Stimulated activated CD4-positive, alpha-beta T cell treated with anti-CD3 and anti-CD28 coated beads, Interleukin-2, amount 100 ng/mL, for 24 hours (primary cell): ENCODE measurements around the gene NUTF2.
A peak's percentile ranks its signal among the peaks of the same experiment; 100 is the strongest.

ENCODE experiments used
- DNase-seq, 2 donors: peaks; one replicate each; pipeline ENCODE4 v3.0.0-alpha.2; 2020

The NUTF2 gene

DNA sequence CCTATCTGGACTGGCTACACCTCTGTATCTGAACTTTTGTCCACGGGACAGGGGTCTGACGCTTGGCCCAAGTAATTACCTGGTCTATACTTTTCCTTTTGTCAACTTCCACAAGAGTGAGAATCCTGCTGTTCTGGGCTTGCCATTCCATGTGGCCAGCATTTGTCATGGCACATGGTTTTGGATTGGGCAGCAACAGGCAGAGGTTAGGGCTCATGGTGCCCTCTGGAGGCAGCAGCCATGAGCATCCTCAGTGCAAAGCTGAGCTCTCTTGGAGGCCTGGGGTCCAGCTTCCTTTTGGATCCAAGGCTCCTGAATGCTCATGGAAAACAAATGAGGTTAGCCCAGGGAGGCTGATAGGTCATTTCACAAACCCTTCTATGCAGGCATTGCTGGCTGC lies 18.6 kb downstream of the NUTF2 start:
- no peak for DNase-seq

DNA sequence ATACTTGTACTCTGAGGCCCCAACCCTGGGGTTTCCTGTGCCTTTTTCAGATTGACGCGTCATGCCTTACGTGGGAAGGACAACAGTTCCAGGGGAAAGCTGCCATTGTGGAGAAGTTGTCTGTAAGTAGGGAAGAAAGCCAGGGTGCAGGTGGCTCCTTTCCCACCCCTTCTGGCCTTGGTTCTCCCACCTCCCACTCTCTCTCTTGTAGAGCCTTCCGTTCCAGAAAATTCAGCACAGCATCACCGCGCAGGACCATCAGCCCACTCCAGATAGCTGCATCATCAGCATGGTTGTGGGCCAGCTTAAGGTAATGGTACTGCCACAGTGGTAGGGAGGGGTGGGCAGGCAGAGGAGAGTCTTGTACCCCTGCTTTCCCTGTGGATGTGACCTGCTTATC lies 21.6 kb downstream of the NUTF2 start:
- no peak for DNase-seq

DNA sequence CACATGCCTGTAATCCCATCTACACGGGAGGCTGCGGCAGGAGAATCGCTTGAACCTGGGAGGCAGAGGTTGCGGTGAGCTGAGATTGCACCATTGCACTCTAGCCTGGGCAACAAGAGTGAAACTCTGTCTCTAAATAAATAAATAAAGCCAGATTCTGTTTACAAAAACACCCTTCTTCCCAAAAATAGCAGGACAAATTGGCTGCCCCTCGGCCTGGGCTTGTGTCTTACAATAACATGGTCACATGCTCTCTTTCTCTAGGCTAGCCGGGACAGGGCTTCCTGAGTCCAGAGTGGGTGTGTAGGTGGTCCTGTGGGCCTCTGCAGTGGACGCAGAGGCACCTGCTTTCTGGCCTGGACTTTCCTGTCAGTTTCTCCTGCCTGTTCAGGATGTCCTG lies 22.9 kb downstream of the NUTF2 start:
- no peak for DNase-seq

DNA sequence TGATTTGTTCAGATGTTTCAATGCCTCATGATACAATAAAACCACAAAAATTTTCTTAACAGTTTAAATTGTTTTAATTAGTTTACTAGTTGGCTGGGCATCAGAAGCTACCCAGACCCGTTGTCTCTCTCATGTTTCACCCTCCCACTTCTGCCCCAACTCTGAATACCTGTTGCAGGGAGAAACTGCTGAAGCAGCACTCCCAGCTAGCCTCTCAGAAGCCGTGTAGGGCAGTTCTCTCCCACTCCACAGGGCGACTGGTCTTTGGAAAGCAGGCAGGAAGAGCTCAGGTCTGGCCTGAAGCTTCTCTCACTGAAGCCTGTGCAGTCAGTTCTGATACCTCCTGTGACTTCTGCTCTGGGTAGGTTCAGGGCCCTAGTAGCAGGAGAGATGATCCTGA lies 24.5 kb downstream of the NUTF2 start:
- no peak for DNase-seq

DNA sequence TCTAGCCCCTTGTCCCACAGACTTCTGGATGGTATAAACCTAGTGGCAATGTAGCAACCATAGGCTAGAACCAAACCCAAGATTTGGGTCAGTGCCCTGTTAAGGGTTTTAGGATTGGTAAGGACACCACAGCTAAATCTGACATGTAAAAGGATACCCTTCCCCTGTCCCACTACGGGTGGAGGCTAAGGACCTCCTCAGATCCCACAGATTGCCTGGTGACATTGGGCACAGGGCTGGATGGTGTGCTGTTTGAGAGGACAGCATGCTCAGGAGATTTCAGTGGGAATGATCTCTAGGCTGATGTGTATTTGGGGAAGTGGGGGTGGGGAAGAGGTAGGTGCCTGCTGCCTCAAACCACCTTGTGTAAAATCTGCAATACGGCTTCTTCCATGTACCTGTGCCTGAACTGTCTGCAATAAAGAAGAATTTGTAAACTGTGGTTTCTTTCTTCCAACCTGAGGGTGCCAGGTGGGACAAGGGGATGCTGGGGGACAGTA lies 25.4 kb downstream of the NUTF2 start:
- no peak for DNase-seq

DNA sequence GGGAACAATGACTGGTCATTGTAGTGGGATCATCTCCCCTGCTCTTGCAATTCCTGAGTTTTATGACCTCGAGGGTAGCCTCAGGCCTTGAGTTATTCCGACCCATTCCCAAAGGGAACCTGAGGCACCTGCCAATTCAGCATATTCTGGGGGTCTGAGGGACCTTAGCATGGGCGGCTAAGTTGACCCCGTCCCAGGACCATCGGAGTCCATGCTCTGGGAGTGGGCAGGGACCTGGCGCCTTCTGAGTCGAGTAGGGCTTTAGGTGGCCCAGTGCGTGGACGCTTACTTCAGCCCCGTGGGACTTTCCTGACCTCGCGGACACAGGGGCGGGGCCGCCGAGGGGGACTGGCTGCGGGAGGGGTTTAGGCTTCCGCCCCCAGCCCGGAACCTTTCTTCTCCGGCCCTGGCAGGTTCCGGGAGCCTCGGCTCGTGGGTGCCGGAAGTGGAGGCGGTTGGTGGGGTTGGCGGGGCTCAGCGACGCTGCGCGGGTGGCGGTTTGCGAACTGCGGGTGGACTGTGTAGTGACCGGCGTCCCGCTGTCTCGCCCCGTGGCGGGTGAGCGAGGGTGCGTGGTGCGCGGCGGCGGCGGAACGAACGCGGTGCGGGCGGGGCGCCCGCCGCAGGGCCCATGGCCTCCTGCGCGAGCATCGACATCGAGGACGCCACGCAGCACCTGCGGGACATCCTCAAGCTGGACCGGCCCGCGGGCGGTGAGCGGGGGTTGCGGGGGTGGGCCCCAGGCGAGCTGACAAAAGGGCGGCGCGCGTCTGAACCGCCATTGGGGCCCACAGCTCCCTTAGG lies 26.1 kb downstream of the NUTF2 start, which contains the start of gene EDC4:
EDC4 (plus strand) TSS at position 422 of the 804 bp plus-strand sequence; CDS start at position 632, 210 bp downstream.
- peak; percentile 89 to 91 for DNase-seq

DNA sequence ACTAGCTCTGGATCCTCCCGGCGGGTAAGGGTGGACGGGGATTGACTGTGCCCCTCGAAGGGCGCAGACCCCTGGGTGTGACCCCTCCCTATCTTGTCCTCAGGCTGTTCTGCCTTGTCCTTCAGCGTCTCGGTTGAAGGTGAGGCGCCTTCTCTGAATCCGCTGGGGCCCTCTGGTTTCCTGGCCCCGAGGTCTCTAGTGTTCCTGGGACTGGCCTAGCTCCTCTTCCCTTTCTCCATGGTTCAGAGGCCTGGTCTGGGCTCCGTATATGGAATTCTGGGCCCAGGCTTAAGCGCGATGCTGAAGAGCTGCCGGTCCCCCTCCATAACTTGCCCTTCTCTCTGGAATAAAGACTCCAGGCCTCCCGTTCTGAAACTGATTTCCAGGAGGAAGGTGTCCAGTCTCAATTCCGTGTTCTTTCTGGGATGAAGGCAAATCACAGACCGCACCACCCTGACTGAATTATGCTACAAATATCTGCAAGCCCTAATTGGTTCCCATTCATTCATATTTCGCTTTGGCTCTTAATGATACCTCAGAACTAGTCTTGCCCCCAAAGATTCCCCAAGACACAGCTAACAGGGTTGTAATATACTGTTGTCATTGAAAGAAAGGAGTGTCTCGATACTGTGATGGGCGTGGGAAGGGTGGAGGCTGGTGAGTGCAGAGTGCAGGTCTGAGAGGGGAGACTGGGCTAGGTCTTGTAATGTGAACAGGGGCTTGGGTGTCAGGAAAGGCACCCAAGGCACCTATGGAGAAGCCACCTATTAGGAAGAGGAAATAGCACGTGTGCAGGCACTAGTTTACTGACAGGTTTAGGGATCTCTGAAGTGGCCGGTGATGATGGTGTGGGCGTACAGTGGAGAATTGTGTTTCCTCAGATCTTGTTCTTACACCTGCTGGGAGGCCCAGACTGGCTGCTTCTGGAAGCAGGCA lies 27.0 kb downstream of the NUTF2 start:
- DNase-seq = peak in 1 of 2 donors; percentile 22

DNA sequence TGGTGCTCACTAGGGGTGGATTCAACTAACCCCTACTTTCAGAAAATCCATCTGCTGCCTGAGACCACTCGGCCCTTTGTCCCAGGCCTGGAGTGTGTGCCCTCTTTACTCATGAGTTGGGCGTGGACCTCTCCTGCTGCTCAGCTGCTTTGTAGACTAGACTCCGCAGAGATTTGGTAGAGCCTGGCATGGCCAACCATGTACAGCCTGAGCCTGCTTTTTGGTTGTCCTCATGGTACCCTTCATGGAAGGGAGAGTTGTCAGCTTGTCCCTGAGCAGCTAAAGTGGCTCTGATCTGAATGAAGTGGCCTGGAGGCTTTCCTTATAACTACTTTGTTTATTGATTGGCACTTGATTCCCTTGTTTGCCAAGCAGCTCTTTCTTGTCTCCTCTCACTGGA lies 27.6 kb downstream of the NUTF2 start:
- no peak for DNase-seq

DNA sequence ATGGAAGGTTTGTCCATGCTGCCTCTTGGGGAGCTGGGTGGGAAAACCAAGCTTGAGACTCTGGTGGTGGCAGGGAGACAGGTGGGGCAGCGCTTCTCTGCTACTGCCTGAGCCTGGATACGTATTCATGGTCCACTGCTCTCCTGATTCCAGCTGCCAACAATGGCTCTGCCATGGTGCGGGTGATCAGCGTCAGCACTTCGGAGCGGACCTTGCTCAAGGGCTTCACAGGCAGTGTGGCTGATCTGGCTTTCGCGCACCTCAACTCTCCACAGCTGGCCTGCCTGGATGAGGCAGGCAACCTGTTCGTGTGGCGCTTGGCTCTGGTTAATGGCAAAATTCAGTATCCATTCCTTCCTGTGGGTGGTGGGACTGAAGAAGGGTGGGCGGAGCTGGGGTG lies 30.3 kb downstream of the NUTF2 start:
- no peak for DNase-seq

DNA sequence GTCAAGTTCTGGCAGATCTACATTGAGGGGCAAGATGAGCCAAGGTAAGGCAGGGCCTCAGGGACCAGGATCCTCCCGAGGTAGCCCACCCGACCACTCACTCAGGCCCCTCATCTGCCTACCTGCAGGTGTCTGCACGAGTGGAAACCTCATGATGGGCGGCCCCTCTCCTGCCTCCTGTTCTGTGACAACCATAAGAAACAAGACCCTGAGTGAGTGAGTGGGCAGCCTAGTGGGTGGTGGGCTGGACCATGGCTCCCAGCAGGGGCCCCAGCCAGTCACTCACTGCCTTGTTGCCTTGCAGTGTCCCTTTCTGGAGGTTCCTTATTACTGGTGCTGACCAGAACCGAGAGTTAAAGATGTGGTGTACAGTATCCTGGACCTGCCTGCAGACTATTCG lies 31.5 kb downstream of the NUTF2 start:
- no peak for DNase-seq

DNA sequence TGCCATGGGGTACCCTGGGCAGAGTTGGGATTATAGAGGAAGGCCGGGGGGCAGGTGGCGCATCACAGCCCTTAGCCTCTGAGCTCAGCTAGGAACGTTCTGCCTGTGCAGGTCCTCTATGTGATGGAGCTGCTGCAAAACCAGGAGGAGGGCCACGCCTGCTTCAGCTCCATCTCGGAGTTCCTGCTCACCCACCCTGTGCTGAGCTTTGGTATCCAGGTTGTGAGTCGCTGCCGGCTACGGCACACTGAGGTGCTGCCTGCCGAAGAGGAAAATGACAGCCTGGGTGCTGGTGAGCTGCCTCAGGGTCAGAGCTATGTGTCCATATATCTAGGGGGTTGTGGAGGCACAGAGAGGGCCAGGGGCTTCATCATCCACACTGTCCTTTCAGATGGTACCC lies 32.1 kb downstream of the NUTF2 start:
- no peak for DNase-seq

DNA sequence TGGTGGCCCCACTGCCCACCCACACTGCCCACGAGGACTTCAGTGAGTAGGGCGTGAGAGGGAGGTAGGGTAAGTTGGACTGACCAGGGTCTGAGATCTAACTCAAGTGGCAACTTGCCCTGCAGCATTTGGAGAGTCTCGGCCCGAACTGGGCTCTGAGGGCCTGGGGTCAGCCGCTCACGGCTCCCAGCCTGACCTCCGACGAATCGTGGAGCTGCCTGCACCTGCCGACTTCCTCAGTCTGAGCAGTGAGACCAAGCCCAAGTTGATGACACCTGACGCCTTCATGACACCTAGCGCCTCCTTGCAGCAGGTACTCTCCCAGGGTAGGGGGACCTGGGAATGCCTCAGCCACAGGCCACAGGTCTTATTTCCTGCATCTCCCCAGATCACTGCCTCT lies 32.7 kb downstream of the NUTF2 start:
- no peak for DNase-seq

DNA sequence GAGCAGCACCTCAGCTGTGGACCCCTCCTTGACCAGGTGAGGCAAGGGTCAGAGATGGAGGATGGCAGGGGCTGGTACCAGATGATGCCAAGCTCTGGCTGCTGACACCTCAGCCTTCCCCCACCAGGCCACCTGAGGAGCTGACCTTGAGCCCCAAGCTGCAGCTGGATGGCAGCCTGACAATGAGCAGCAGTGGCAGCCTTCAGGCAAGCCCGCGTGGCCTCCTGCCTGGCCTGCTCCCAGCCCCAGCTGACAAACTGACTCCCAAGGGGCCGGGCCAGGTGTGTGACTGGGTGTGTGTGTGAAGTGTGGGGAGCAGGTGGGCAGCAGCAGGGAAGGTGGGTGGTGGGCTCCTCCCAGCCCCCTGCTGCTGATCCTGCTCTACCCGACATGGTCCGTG lies 33.2 kb downstream of the NUTF2 start:
- DNase-seq = no peak

DNA sequence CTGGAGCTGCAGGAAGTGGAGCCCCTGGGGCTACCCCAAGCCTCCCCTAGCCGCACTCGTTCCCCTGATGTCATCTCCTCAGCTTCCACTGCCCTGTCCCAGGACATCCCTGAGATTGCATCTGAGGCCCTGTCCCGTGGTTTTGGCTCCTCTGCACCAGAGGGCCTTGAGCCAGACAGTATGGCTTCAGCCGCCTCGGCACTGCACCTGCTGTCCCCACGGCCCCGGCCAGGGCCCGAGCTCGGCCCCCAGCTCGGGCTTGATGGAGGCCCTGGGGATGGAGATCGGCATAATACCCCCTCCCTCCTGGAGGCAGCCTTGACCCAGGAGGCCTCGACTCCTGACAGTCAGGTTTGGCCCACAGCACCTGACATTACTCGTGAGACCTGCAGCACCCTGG lies 33.9 kb downstream of the NUTF2 start:
- no peak for DNase-seq

DNA sequence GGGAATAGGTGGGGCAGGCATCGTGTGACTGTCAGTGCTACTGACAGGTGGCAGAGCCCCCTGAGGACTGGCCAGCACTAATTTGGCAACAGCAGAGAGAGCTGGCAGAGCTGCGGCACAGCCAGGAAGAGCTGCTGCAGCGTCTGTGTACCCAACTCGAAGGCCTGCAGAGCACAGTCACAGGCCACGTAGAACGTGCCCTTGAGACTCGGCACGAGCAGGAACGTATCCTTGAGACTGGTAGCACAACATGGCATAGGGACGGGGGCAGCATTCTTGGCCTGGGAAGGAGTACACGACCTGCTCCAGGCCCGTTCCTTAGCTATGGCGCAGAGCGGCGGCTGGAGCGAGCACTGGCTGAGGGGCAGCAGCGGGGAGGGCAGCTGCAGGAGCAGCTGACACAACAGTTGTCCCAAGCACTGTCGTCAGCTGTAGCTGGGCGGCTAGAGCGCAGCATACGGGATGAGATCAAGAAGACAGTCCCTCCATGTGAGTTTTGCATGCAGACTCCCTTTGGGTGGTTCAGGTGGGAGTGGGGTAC lies 35.0 kb downstream of the NUTF2 start:
- no peak for DNase-seq

DNA sequence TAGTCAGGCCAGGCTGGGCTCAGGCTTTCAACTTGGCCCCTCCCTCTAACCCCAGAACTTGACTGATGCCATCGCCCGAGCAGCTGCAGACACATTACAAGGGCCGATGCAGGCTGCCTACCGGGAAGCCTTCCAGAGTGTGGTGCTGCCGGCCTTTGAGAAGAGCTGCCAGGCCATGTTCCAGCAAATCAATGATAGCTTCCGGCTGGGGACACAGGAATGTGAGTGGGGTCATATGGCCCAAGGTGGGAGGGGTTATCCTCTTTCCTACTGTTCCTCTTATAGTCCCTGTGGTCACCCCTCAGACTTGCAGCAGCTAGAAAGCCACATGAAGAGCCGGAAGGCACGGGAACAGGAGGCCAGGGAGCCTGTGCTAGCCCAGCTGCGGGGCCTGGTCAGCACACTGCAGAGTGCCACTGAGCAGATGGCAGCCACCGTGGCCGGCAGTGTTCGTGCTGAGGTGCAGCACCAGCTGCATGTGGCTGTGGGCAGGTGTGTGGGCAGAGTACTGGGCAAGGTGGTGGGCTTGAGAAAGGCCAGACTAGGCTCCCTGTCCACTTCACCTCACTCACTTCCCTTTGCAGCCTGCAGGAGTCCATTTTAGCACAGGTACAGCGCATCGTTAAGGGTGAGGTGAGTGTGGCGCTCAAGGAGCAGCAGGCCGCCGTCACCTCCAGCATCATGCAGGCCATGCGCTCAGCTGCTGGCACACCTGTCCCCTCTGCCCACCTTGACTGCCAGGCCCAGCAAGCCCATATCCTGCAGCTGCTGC lies 35.8 kb downstream of the NUTF2 start:
- no peak for DNase-seq

DNA sequence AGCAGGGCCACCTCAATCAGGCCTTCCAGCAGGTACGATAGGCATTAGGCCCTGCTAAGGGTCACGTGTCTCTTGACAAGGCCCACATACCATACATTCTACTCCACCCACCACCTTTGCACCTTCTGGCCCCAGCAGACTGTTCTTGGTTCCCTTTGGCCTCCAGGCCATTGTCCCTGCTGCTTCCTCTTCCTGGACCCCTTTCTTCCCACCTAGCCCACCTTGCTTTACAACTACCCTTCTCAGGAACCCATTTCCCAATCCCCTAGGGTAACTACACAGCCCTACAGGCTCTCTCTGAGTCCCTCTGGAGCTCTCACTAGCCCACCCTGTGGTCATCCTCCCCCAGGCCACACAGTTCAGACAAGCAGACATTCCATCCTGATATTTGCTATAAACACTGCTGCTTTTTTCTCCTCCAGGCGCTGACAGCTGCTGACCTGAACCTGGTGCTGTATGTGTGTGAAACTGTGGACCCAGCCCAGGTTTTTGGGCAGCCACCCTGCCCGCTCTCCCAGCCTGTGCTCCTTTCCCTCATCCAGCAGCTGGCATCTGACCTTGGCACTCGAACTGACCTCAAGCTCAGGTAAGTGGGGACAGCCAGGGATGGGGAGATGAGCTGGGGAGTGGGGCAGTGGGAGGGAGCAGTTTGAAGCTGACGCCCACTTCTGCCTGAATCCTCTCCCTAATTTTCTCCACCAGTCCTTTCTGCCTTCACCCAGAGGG lies 36.6 kb downstream of the NUTF2 start:
- no peak for DNase-seq

DNA sequence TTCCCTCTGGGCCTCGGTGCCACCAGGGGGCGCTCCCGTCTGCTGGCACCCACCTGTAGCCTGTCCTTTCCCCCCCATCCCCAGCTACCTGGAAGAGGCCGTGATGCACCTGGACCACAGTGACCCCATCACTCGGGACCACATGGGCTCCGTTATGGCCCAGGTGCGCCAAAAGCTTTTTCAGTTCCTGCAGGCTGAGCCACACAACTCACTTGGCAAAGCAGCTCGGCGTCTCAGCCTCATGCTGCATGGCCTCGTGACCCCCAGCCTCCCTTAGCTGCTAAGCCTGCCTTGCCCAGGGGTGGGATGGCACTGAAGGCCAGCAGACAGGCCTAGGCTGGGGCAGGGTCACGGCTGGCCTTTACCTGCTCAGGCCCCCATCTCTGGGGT lies 37.1 kb downstream of the NUTF2 start:
- DNase-seq = peak; percentile 78 to 80

DNA sequence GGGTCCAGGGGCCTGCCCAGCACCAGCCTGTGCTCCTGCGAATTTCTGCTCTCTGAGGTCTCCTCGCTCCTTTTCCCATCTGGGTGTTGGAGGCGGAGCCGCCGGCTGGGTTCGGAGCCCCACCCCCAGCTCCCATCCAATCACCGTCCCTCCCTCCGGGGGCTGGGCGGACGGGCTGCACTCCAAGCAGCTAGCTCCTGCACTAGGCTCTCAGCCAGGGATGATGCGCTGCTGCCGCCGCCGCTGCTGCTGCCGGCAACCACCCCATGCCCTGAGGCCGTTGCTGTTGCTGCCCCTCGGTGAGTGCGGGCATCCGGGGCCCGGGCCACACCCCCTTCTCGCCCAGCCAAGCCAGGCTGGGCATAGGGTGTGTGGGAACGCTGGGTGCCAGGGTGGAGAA lies 38.0 kb downstream of the NUTF2 start, which contains the start of gene NRN1L:
NRN1L (plus strand) TSS at position 202 of the 400 bp plus-strand sequence; CDS start at position 221, 19 bp downstream.
- DNase-seq = no peak

DNA sequence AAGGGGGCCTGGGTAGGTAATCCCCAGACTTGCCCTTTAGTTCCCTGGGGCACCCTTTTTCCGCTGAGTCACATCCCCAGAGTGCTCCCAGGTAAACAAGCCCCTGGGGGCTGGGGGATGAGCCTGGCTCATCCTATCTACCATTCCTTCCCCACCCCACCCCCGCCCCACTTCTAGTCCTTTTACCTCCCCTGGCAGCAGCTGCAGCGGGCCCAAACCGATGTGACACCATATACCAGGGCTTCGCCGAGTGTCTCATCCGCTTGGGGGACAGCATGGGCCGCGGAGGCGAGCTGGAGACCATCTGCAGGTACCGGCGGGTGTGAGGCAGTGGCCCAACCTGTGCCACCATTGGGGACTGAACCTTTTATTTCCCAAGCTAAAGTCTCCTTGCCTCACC lies 38.8 kb downstream of the NUTF2 start:
- DNase-seq = no peak

DNA sequence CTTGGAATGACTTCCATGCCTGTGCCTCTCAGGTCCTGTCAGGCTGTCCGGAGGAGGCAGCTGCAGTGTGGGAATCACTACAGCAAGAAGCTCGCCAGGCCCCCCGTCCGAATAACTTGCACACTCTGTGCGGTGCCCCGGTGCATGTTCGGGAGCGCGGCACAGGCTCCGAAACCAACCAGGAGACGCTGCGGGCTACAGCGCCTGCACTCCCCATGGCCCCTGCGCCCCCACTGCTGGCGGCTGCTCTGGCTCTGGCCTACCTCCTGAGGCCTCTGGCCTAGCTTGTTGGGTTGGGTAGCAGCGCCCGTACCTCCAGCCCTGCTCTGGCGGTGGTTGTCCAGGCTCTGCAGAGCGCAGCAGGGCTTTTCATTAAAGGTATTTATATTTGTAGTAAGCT lies 39.2 kb downstream of the NUTF2 start:
- DNase-seq = no peak

DNA sequence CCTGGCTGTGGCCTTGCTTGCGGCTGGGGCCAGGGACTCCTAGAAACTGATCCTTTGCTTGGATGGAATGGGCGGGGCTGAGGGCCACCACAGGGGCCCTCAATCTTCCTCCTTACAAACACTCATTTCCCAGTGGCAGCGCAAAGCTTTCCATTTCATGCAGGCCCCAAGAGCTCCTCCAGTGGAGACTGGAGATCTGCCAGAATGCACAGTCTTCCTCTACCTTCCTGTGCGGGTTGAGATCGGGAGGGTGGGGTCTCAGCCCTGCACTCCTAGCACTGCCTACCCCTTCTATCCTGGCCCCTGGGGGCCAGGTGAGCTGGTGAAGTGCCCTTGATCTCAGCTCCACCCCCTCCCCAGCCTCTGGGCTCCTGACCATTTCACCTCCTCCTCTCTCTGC lies 39.7 kb downstream of the NUTF2 start:
- DNase-seq = no peak
